GM12864 (cell line): ENCODE results near the gene SMIM7.

Experiments used
- DNase-seq: peaks from one replicate; pipeline ENCODE4 v3.0.0-alpha.2; 2011; ENCODE audit warnings: low read depth
- H3K4me3 ChIP-seq: 2 replicates; pipeline ENCODE4 v1.5.1; 2011; ENCODE audit warnings: mild to moderate bottlenecking, low read depth, low read length, control low read depth
- CTCF ChIP-seq: IDR thresholded peaks from 2 replicates; pipeline ENCODE4 v1.5.1; 2011; ENCODE audit warnings: low read depth, mild to moderate bottlenecking, moderate library complexity, low read length, control low read depth, inconsistent platforms; ENCODE audit errors: missing control alignments

The SMIM7 gene

GRCh38 chr19:16599655-16600346 lies 60.1 kb downstream of the SMIM7 start:
- no peak for TF ChIP-seq CTCF
- DNase-seq, result no peak
- no peak overlapping the region for H3K4me3 ChIP-seq

GRCh38 chr19:16598848-16599247 lies 61.1 kb downstream of the SMIM7 start:
- no peak for DNase-seq
- no peak for TF ChIP-seq CTCF
- no peak overlapping the region for H3K4me3 ChIP-seq

DNA sequence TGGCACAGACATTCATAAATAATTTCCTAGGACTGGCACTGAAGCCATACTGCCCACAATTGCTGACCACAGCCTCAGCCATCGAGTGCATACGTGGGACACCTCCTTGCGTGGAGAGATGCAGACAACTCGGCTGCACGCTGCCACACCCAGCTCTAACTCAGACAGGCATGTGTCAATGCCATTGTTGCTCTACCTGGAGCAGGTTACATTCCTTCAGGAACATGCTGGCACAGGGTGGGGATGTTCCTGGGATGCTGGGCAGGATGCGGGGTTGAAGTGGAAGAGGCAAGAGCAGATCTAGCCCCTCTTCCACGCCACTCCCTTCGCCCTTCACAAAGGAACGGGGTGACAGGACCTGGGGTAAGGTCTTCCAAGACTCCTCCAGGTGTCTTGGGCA lies 63.5 kb downstream of the SMIM7 start:
- no peak for DNase-seq
- no peak overlapping the region for H3K4me3 ChIP-seq
- TF ChIP-seq CTCF, result no peak
